DMS53 (cell line): ENCODE data around the gene ALDH16A1.
"Not testable (repeated sequence)": the region's sequence is repeated elsewhere in the genome, so short reads cannot be mapped to it uniquely, and the experiment has no call there.

ENCODE experiments used
- DNase-seq: peaks from one replicate; lab custom pipeline; 2025; lab: John Stamatoyannopoulos, UW

Gene ALDH16A1

GRCh38 chr19:49463960-49464740 lies 11.1 kb downstream of the ALDH16A1 start:
- no peak for DNase-seq

GRCh38 chr19:49465371-49465770 lies 12.3 kb downstream of the ALDH16A1 start:
- DNase-seq, result no peak

GRCh38 chr19:49468199-49468598 lies 15.2 kb downstream of the ALDH16A1 start:
- no peak for DNase-seq

- DNase-seq, result no peak
These were observed 15.9 kb downstream of the ALDH16A1 start for GRCh38 chr19:49468746-49469447.

- DNase-seq, result no peak
These were observed 17.0 kb downstream of the ALDH16A1 start for GRCh38 chr19:49469828-49470614.

GRCh38 chr19:49470615-49470978 lies 17.6 kb downstream of the ALDH16A1 start:
- no peak for DNase-seq

GRCh38 chr19:49472936-49473335 lies 19.9 kb downstream of the ALDH16A1 start:
- DNase-seq, result peak; percentile 16

GRCh38 chr19:49473501-49473867 lies 20.5 kb downstream of the ALDH16A1 start:
- DNase-seq, result not testable (repeated sequence)

GRCh38 chr19:49473868-49474541 lies 21.0 kb downstream of the ALDH16A1 start, which contains the start of gene FLT3LG:
Gene FLT3LG (plus strand): TSS chr19:49474215. CDS start chr19:49474640, 425 bp downstream.
- peak; percentile 75 for DNase-seq

- DNase-seq, result no peak
These were observed 21.5 kb downstream of the ALDH16A1 start for GRCh38 chr19:49474542-49474924.

- DNase-seq, result no peak
These were observed 22.3 kb downstream of the ALDH16A1 start for GRCh38 chr19:49475191-49475917.

GRCh38 chr19:49475995-49476880 lies 23.2 kb downstream of the ALDH16A1 start:
- DNase-seq, result peak; percentile 76

GRCh38 chr19:49479975-49480628 lies 27.1 kb downstream of the ALDH16A1 start:
- DNase-seq, result no peak

GRCh38 chr19:49481020-49481683 lies 28.1 kb downstream of the ALDH16A1 start:
- no peak for DNase-seq

- no peak for DNase-seq
These were observed 33.2 kb downstream of the ALDH16A1 start for GRCh38 chr19:49486232-49486631.

- DNase-seq, result no peak
These were observed 33.8 kb downstream of the ALDH16A1 start for GRCh38 chr19:49486710-49487276.

- DNase-seq, result peak; percentile 99
These were observed 34.4 kb downstream of the ALDH16A1 start, which contains the start of gene RPL13A for GRCh38 chr19:49487277-49488045. Gene RPL13A (plus strand): TSS chr19:49487608. CDS start chr19:49487630, 22 bp downstream.
